ENCODE measurements around the gene KLF11.
"Not testable (repeated sequence)": the region's sequence is repeated elsewhere in the genome, so short reads cannot be mapped to it uniquely, and the experiment has no call there.

KLF11 gene

DNA sequence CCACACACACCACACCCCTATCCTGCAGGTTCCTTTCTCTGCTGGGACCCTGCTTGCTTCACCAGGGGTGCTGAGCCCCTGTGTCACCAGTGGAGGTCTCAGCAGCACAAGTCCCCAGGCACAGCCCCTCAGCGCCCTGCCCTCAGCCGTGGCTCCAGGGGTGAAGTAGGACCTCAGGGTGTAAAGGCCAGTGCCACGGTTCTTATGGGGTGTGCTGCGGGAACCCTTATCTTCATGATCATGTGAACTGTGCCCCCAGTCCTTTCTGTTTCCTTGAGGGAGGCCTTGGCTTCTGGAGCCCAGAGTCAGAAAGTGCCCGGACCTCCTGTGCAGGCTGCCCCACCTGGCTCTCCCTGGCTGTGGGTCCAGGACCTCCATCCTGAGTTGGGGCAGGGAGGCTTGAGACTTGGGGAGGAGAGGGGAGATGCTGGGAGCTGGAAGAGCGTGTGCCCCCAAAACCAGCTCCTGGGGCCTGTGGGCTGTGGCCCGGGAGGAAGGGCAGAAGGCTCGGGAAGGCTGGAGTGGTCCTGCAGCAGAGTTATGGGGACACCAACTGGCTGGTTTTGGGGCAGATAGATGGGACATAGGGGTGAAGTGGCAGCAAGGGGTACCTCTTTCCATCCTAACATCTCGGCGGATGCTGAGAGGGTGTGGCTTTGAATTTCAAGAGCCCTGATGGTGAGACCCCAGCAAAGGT, 20.2 kb upstream of the KLF11 start:
- no peak for DNase-seq (ENCODE audit: low spot score)

DNA sequence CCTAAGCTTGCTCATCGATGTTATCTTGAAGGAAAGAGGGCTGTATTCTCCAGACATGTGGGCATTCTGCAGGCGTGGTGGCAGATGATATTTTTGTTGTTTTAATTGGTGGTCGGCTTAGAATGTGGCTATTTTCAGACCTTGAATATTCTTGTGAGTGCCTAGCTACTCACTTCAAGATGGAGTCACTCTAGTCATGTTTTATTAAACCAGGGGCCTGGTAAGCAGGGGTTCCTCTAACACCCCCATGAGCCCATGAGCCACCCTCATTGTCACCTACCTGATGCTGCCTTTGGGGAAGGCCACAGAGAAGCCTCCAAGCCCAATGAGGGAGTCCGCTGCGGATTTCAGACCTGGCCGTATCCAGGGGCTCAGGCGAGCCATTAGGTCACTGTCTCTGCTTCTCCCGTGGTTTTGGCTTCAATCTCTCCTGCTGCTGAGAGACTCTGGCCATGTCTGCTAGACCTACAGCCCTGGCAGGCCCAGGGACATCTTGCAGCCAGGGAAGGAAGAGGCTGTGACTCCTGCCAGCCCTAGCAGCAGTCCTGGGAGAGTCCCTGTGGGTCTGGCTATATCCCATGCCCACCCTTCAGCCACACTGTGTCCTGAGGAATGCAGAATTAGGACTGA, 16.3 kb upstream of the KLF11 start:
- no peak for DNase-seq (ENCODE audit: low spot score)

DNA sequence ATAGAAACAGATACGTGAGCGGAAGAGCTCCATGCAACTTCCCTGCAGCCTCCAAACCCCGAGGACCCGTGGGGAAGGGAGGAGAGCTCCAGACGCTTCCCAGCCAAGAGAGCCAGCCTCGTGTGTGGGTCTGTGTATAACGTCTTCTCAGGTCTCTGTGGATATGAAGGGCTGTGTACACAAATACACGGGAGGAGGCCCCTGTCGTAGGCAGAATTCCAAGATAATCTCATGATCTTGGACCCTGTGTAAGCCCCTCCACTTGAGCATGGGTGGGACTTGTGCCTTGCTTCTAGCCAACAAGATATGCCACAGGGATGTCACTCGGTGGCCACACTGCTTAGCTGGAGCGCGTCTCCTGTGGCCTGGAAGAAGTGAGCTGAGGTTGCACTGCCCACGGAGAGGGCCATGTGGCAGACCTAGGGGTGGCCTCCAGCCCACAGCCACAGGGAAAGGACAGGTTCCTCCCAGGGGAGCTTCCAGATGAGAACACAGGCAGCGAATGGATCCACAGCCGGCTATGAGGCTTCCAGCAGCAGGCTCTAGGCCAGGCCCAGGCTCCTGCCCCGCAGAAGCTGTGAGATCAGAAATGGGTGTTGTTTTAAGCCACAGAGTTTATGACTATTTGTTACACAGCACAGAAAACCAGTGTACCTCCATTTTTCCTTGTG, 15.6 kb upstream of the KLF11 start:
- no peak for DNase-seq (ENCODE audit: low spot score)

- no peak for DNase-seq (ENCODE audit: low spot score)
These were observed 14.9 kb upstream of the KLF11 start for GRCh38 chr2:10028407-10028987.

GRCh38 chr2:10028988-10029874, 14.1 kb upstream of the KLF11 start:
- peak; percentile 37 for DNase-seq (ENCODE audit: low spot score)

DNA sequence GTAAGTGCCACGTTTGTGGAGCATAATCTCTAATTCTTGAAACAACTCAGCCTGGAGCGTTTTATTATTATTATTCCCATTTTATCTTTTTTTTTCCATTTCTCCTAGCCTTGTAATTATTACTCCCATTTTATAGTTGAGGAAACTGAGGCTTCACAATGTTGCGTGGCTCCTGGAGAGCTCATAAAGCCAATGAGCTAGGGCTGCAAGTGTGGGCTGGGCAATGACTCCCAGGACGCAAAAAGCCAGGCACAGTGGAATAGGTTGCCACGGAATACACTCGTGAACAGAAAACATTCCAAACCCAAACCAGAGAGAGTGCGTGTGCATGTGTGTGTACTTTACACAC, 13.5 kb upstream of the KLF11 start:
- no peak for DNase-seq (ENCODE audit: low spot score)

DNA sequence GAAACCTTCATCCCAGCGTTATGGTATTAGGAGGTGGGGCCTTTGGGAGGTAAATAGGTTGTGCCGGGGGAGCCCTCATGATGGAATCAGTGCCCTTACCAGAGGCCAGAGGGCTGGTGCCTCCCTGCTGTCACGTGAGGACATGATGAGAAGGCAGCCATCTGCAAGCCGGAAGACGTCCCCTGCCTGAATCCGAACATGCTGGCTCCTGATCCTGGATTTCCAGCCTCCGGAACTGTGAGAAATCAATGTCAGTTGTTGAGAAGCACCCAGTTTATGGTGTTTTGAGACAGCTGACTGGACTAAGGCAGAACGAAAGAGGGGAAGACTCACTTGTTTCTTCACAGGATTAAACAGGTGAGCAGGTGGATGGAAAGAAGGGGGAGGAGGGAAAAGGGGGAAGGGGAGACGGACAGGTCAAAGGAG, 13.0 kb upstream of the KLF11 start:
- peak; percentile 70 for DNase-seq (ENCODE audit: low spot score)

GRCh38 chr2:10030798-10031197, 12.6 kb upstream of the KLF11 start:
- DNase-seq (ENCODE audit: low spot score): not testable (repeated sequence)

DNA sequence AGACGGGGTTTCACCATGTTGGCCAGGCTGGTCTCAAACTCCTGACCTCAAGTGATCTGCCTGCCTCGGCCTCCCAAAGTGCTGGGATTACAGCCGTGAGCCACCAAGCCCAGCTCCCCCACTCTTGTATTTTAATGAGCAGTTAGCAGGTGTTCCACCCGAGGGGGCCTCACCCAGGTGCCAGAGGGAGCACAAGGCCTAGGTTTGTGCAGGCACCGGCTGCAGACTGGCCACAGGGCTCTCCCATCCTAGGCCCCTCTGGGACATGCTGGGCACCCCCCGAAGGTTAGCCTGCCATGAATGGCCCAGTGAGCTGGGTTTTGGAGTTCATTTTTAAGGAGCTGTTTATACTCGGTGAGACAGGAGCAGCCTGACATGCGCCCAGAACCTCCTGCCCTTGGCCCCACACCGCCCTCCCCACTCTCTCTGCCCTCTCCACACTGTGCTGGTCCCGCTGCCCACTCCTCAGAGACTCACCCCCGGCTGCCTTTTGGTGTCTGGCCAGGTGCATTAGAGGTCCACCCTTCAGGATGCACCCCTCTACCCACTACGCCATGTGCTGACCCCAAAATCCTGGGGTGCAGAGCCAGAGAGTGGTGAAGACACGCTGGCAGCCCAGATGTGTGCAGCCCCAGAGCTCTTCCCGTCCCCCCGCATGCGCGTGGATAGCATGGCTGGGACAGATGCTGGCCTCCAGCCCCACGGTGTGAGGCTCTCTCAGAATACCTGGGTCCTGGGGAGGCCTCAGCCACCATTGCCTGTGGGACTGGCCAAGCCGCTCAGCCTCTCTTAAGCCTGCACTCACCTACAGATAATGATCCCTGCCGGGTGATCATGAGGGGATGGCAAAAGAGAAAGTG, 11.2 kb upstream of the KLF11 start:
- no peak for DNase-seq (ENCODE audit: low spot score)

DNA sequence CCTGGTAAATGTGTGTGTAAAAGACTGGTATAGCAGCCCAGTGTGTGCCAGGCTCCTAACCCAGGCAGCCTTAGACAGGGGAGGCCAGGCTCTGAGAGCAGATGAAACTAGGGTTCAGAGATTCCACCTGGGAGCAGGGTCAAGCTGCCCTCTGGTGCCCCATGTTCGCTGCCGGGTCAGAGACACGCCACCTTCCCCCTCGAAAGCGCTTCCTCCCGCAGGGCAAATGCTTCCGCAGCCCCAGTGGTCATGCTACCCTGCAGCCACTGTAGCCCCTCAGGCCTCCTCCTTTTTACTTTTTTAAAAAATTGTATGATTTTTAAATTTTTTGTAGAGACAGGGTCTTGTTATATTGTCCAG, 10.6 kb upstream of the KLF11 start:
- DNase-seq (ENCODE audit: low spot score): no peak

- no peak for DNase-seq (ENCODE audit: low spot score)
These were observed 9.9 kb upstream of the KLF11 start for GRCh38 chr2:10033251-10034006.

DNA sequence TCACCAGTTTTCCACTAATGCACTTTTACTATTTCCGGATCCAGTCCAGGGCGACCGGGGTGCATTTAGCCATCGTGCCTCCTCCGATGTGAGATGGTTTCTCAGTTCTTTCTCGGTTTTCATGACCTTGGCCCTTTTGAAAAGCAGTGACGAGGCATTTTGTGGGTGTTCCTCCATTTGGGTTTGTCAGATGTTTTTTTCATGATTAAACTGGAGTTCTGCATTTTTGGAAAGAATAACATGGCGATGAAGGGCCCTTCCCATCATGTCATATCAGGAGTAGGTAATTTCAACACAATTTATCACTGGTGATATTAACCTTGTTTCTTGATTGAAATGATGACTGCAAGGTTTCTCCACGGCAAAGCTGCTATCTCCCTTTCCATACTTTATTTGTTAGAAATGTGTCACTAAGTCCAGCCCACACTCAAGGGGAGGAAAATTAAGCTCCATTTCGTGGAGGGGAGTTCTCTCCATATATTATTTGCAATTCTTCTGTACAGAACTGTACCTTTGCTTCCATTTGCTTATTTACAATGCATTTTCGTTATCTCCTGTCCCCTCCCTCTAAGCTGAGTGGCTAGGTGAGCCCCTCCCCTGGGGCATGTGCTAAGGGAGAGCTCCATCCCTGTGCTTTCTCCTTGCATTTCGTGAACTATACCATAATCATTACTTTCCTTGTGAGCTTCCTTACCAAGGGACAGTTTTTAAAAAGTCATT, 8.9 kb upstream of the KLF11 start:
- DNase-seq (ENCODE audit: low spot score): no peak

DNA sequence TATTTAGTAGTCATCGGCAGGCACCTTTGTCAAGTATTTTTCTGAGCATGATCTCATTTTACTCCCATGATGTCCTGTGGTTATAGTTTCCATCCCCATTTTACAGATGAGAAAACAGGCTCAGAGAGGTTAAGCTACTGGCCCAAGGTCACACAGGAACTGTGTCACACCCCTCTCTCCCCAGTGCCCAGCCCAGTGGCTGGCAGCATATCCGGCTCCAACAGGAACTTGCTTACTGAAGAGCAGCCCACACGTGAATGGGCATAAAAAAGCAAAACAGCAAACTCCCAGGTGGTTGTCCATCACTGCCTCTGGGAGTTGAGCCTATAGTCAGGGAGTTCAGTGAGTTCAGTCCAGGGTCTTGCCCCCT, 8.3 kb upstream of the KLF11 start:
- DNase-seq (ENCODE audit: low spot score): no peak

DNA sequence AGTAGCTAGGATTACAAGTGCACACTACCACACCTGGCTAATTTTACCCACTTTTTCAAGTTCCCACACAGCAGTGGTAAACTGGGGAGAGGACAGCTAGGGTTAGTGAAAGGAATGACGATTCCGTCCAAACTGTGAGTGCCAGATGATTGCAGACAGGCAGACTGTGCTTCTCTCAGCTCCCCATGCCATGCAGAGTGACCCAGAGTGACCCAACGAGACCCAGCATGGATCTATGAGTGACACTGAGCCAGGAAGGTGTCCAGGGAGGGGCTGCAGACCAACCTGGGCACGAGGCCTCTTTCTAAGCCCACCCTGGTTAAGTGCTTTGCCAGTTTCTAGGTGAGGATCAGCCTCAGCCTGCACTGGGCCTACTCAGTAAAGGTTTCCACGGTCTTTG, 7.7 kb upstream of the KLF11 start:
- DNase-seq (ENCODE audit: low spot score): no peak

DNA sequence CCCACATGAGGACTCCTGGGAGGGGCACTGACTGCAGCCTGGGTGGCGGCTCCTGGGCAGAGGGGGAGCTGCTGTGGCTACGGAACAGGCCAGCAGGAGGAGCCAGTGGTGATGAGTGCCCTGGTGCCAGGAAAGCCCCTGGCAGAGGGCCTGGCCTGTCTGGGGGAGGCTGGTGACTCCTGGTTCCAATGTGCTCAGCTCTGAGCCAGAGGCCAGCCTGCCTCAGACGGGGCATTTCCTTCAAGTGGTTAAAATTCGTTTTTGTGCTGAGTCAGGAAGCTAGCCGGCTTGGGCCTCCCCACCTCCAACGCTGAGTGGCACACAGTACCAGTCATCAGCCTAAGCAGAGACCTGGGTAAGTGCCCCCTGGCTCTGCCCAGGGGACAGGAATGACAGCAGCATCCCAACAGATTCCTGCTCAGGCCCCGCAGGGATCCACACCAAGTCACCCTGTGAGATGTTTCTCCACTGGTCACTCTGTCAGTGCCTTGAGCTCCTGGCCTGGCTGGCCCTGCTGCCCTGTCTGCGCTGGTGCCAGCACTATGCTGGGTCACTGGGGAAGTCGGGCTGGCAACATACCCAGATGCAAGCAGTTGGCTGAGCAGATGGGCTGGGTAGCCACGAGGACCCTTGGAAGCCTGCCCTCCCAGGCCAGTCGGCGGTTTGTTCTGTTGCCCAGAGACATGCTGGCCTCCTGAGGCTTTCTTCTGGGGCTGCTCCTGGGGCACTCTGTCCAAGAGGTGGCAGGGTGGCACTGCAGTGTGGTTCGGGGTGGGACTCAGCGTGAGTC, 7.1 kb upstream of the KLF11 start:
- DNase-seq (ENCODE audit: low spot score): no peak

DNA sequence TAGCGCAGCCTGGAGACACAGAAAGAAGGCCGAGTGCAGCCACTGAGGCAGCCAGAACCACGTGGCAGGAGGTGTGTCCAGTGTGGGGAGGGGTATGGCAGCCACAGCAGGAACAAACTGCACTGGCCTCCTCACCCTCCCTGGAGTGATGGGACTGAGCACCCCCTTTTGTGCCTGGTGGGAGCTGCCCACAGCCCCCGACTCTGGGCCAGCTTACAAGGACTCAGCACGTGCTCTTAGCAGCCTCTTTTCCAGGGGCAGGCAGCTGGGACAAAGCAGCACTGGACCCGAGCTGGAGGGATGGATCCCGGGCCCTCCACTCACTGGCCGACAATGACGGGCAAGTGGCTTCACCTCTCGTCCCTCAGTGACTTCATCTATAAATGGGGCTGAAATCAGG, 5.2 kb upstream of the KLF11 start:
- no peak for DNase-seq (ENCODE audit: low spot score)

GRCh38 chr2:10038716-10039115, 4.6 kb upstream of the KLF11 start:
- DNase-seq (ENCODE audit: low spot score): no peak

- DNase-seq (ENCODE audit: low spot score): no peak
These were observed 3.5 kb upstream of the KLF11 start for GRCh38 chr2:10039658-10040410.
